Measurements from ENCODE around the gene ALPK3. TPM values are rescaled to one million over a fixed set of nuclear protein-coding genes. Genes with fewer than 3 reads are reported as not detected.

The ALPK3 gene
- polyA plus RNA-seq, 4 donors, result 13.6 to 19.0 (median 16.0) TPM

DNA sequence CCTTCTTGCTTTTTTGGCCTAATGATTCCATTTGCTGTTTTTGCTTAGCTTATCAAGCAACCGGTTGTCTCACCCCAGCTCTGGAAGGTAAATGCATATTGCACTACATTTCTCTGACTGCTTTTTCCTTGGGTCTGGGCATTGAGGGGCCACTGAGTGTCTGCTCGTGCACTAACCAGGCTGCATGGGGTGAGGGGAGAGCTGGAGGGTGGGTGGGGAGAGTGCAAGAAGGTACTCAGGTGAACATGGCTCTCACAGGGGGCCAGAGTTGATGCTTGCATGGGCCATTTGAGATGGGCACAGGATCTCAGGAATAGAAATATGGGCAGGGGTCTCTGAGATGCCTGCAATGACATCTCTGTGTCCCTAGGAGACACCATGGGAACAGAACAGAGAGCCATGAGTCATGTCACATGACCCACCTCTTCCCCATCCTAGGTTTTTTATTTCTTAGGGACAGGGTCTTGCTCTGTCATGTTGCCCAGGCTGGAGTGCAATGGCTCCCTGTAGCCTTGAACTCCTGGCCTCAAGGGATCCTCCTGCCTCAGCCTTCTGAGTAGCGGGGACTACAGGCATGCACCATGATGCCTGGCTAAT is 6.2 kb downstream of the ALPK3 start:
- no peak for DNase-seq (ENCODE audit: low read depth in 4 of 4, low spot score in 3 of 4)

GRCh38 chr15:84824260-84825007 is 7.3 kb downstream of the ALPK3 start:
- no peak for DNase-seq (ENCODE audit: low read depth in 4 of 4, low spot score in 3 of 4)

DNA sequence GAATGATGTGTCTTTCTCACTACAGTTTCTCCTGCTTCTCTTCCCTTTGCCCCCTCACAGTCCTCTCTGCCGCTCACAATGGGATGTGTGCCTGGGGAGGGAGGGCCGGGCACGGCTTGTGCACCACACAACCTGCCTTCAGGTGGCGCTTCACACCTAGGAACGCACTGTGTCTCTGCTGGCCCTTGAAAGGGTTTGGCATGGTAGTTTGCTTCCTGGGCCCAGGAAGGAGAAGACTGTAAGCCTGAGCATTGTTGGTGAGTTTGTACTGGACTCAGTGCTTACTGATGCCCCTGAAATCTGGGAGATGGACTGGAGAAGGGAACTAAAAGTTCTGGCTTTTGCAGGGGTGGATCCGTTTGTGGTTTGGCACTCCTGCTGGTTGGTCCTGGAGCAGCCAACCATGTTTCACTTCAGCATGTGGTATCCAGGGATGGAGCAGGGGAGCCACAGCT is 9.2 kb downstream of the ALPK3 start:
- no peak for DNase-seq (ENCODE audit: low read depth in 4 of 4, low spot score in 3 of 4)

DNA sequence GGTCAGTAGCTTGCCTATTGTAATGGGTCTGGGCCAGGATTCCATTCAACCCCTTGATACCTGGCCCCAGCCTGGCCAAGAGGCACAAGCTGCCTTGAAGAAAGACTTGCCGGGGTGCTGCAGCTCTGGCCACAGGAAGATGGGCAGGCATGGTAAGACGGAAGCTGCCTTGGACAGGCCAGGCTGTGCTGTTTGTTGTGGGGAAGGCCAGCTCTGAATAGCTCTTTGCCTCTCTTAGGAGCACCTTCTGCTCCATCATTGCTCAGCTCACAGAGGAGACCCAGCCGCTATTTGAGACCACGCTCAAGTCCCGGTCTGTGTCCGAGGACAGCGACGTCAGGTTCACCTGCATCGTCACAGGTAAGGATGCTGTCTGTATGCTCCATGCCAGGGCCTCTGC is 10.1 kb downstream of the ALPK3 start:
- DNase-seq (ENCODE audit: low read depth in 4 of 4, low spot score in 3 of 4), result no peak

DNA sequence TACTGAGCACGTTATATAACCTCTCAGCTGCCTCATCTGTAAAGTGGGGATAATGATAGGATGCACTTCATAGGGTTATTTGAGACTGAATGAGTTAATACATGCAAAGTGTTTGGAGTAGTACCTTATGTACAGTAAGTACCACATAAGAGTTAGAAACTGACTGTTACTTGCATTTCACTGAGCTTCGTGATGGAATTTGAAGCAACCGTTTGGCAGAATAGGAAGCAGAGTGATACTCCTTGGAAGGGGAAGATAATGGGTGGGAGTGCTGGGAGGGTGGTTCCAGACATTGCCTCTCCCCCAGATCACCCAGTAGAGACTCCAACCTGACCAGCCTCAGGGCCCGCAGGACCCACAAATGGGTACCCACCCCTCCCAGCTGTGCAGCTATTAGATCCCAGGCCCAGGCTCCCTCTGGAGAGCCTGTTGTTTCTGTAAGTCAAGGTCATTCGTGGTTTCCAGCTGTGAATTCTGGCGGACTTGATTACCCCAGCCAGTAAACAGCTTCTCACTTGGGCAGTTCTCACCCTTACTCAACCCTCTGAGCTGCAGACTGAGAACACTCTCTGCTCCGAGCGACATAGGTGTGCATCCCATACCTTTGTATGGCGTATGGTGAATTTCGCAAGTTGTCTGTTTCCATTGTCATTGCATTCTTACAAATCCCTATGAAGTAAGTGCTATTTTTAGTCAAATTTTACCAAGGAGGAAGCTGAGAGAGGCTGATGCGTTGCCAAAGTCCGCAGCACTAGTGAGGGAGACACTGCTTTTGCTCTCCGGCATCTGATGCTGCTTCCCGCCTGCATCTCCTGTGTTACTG is 11.1 kb downstream of the ALPK3 start:
- DNase-seq (ENCODE audit: low read depth in 4 of 4, low spot score in 3 of 4), result no peak

DNA sequence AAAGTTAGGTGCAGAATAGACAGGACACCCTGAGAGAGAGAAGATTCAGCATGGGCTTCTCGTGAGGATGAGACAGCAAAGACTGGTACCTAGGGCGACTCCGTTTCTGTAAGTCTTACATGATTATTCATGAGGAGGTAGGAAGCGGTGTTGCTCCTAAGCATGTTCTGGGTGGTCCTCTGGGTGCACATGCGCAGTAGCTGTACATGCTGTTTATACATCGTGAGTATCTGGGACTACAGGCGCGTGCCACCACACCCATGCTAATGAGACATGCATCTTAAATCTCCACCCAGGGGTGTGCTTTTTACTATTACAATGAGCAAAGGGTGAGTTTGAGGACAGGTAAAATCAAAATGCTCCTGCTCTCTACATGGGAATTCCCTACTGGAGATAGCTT is 12.3 kb downstream of the ALPK3 start:
- DNase-seq (ENCODE audit: low read depth in 4 of 4, low spot score in 3 of 4), result no peak

- no peak for DNase-seq (ENCODE audit: low read depth in 4 of 4, low spot score in 3 of 4)
These were observed 12.9 kb downstream of the ALPK3 start for GRCh38 chr15:84830036-84830435.

GRCh38 chr15:84831028-84831427 is 13.9 kb downstream of the ALPK3 start:
- no peak for DNase-seq (ENCODE audit: low read depth in 4 of 4, low spot score in 3 of 4)

GRCh38 chr15:84831613-84832012 is 14.5 kb downstream of the ALPK3 start:
- no peak for DNase-seq (ENCODE audit: low read depth in 4 of 4, low spot score in 3 of 4)

DNA sequence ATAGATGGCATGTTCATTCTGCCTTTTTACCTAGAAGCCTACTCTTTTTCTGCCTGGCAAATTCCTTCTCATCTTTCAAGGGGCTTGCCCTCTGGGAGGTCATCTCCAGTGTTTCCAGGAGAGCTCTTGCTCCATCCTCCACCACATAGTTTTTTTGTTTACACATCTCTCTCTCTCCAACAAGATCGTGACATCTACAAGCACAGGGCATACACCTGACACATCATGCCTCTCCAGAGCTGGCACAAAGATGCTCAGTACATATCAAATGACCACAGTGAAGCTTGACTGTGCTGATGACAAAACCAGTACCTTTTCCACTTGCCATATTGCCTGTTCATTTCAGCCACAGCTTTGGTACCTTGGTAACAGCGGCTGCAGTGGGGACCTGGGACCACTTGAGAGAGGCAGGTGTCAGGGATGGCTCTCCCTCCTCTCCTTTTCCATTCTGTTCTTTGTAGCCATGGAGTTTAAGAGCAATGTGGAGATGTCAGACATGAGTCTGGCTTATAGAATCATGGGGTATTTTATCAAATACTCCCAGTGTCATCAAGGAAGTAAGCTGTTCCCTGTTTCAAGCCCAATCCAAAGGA is 15.4 kb downstream of the ALPK3 start:
- no peak for DNase-seq (ENCODE audit: low read depth in 4 of 4, low spot score in 3 of 4)

DNA sequence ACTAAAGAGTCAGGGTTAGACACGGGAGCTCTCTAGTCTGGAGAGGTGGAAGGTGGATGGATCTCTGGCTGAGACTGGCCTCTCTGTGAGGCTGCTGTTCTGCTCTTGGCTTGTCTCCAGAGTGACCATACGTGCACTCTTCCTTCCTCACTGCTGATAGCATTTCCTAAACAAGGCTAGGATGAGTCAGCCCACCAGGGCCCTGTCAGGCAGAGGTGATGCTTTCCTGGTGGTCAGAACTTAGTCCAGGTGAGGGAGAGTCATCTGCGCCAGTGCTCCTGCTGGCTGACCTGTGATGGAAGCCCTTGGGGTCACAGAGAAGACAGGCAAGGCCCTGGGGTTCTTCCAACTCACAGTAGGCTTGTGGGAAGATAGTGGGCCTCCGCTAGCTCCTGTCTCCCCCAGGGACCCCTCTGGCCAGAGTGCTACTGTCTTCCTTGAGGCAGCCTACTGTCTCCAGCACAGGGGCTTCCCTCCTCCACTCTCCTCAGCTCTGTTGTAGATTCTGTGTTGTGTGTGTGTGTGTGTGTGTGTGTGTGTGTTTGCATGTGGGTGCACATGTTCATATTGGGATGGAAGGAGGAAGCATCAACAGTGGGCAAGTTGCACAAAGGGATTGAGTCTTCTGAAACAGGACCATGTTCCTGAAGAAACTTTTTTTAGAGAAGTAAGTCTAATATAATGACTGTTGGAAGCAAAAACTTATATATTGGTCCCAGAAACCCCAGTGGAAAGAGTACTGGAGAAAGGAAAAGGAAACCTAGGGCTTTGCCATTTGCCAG is 16.5 kb downstream of the ALPK3 start:
- no peak for DNase-seq (ENCODE audit: low read depth in 4 of 4, low spot score in 3 of 4)

DNA sequence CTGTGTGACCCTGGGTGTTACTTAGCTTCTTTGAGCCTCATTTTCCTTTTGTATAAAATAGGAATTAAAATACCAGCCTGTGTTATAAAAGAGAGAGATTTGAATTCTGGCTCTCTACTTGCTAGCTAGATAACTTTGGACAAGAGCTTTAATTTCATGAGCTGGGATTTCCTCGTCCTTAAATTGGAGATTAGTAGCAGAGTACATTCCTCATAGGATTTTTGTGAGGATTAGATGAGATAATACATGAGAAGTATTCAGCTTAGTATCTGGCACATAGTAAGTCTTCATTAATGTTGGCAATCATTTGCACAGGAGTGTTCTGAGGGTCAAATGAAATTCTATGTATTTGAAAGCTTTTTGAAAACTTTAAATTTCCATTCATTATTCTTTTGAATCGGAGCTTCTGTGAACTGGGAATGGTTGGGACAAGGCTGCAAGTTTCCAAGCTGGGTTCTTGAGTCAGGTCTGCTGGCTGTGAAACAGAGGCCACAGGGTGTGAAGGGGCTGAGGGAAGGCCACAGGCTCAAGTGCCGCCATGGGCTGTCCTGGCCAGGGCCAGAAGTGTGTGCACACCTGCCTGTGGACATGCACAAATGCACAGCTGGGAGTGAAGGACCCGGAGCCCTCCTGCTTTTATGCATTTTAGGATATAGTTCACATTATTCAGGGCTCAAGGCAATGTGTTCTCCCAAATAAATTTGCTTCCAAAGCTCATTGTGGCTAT is 17.2 kb downstream of the ALPK3 start:
- no peak for DNase-seq (ENCODE audit: low read depth in 4 of 4, low spot score in 3 of 4)

GRCh38 chr15:84834969-84835368 is 17.8 kb downstream of the ALPK3 start:
- DNase-seq (ENCODE audit: low read depth in 4 of 4, low spot score in 3 of 4), result no peak

DNA sequence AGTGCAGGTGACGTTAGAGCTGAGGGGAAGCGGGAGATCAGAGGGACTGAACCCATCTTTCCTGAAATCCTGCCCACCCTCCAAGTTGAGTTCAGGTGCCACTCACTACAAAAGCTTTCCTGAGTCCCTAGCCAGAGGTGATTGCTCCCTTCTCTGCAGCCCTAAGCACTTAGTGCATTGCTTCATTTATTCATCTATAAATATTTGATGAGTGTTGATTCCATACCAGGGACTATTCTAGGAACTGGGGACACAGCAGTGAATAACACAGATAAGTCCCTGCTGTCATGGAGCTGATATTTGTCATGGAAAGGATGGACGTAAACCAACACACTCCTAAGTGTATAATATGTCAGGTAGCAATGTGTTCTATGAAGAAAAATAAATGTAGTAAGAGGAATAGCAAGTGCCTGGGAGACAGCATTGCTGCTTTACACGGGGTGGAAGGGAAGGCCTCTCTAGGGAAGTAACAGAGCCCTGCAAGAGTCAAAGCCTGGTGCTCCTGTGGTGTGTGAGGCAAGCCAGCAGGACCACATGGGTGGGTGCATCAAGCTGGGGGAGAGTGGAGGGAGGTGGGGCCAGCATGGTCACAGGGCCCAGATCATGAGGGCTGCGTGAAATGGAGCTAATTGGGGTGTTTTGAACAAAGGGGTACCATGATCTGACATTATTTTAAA is 18.6 kb downstream of the ALPK3 start:
- no peak for DNase-seq (ENCODE audit: low read depth in 4 of 4, low spot score in 3 of 4)

- no peak for DNase-seq (ENCODE audit: low read depth in 4 of 4, low spot score in 3 of 4)
These were observed 19.7 kb downstream of the ALPK3 start for GRCh38 chr15:84836844-84837243.

- no peak for DNase-seq (ENCODE audit: low read depth in 4 of 4, low spot score in 3 of 4)
These were observed 22.6 kb downstream of the ALPK3 start for GRCh38 chr15:84839714-84840113.

- DNase-seq (ENCODE audit: low read depth in 4 of 4, low spot score in 3 of 4), result no peak
These were observed 23.1 kb downstream of the ALPK3 start for GRCh38 chr15:84840255-84840654.

GRCh38 chr15:84840741-84841429 is 23.7 kb downstream of the ALPK3 start:
- DNase-seq (ENCODE audit: low read depth in 4 of 4, low spot score in 3 of 4), result no peak

- DNase-seq (ENCODE audit: low read depth in 4 of 4, low spot score in 3 of 4), result no peak
These were observed 25.6 kb downstream of the ALPK3 start for GRCh38 chr15:84842781-84843180.
